ENCODE results near the gene GCNT3. TPM values are rescaled to one million over a fixed set of nuclear protein-coding genes. Genes with fewer than 3 reads are reported as not detected.

The GCNT3 gene
- 1 to 10 TPM in 1 of 4 donors, not detected in 3; 2.3 TPM for total RNA-seq

DNA sequence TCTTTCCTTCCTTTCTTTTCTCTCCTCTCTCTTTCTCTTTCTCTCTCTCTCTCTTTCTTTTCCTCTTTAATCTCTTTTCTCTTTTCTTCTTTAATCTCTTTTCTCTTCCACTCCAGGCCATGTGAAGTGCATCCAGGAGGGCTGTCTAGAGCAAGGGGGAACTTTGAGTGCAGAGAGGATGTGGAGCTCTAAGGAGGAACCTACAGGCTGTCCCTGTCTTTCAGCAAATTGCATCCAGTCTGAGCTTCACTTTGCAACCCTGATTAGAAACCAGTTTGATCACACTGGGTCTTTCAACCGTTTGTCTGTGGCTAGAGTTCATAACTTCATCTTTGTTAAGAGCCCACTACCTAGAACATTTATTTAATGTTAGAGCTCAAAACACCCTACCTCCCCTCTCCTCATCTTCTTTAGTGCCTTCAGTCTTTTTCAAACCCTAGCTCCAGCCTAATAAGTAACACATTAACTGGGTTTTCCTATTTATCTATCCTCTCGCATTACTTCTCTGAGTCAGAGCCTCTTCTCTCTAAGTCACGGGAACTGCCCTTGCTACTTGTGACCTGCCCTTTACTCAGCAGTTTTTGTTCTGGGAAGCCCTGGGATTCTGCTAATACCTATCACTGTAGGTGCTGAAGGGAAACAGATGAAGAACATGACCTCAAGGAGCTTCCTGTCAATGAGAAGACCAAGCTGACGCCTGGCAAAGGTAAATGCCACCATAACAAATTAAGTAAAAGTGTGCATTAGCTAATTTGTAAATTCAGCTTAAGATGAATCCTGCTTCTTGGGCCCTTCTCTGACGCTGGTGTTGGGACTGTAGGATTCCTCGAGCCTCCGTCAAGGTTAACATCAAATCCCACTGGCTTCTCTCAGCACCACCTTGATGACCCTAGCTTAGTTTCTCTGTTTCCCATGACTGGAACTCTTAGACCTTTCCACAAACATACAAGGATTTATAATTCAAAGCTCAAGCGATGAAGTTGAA is at the start of gene GCNT3:
Gene GCNT3, plus strand, starts transcription at position 508 of the 985 bp plus-strand sequence. CDS start 6,456 bp downstream, outside the sequence.
- 77 to 81% methylated on average over 6 to 8 of the region's 8 CpGs for WGBS, 2 donors (ENCODE audit: low coverage in 1 of 2)
- Histone ChIP-seq H3K27me3 (peaks cover 33% of the 10 kb centered on the region), H3K4me3 (no peak within 1 kb of the TSS), H3K27ac (no peak within 1 kb of the TSS), H3K4me1 (no peaks in the 10 kb centered on the region), H3K9me3 (no peaks in the 10 kb centered on the region), H3K36me3 (no peaks in the 10 kb centered on the region)
- TF ChIP-seq POLR2AphosphoS5 (IDR thresholded peaks at IDR 0.05) (no peak), CTCF (IDR thresholded peaks at IDR 0.05) (no peak), EP300 (IDR thresholded peaks at IDR 0.05) (no peak), POLR2A (IDR thresholded peaks at IDR 0.05) (no peak)
- no peak for ATAC-seq

- 88 to 100% methylated on average over 1 to 2 of the region's 2 CpGs for WGBS, 2 donors (ENCODE audit: low coverage in 1 of 2)
- TF ChIP-seq POLR2A (IDR thresholded peaks at IDR 0.05), result no peak
- no peak for TF ChIP-seq EP300 (IDR thresholded peaks at IDR 0.05)
- no peak for TF ChIP-seq CTCF (IDR thresholded peaks at IDR 0.05)
- no peak for TF ChIP-seq POLR2AphosphoS5 (IDR thresholded peaks at IDR 0.05)
- no peak for ATAC-seq
Observed at GRCh38 chr15:59562448-59563186, 49.0 kb upstream of the GCNT3 start.

GRCh38 chr15:59565299-59565698 is 46.3 kb upstream of the GCNT3 start:
- TF ChIP-seq EP300 (IDR thresholded peaks at IDR 0.05), result no peak
- TF ChIP-seq CTCF (IDR thresholded peaks at IDR 0.05), result no peak
- no peak for TF ChIP-seq POLR2A (IDR thresholded peaks at IDR 0.05)
- no peak for TF ChIP-seq POLR2AphosphoS5 (IDR thresholded peaks at IDR 0.05)
- Histone ChIP-seq H3K9me3 (peaks cover 0 to 23% (median 0%) of the 10 kb centered on the region in 3 donors), H3K36me3 (no peaks in the 10 kb centered on the region), H3K4me1 (no peaks in the 10 kb centered on the region), H3K4me3 (no peak overlapping the region), H3K27me3 (no peaks in the 10 kb centered on the region), H3K27ac (no peak overlapping the region)
- ATAC-seq, result no peak
- WGBS, 2 donors (ENCODE audit: low coverage in 1 of 2), result 83 to 86% methylated on average over 1 to 4 of the region's 4 CpGs

More at GRCh38 chr15:59562448-59563186, 49.0 kb upstream of the GCNT3 start:
- no peaks in the 10 kb centered on the region for H3K36me3 ChIP-seq
- no peaks in the 10 kb centered on the region for H3K4me1 ChIP-seq
- H3K9me3 ChIP-seq, result peaks cover 0 to 23% (median 0%) of the 10 kb centered on the region in 3 donors
- H3K27ac ChIP-seq, result no peak overlapping the region
- no peak overlapping the region for H3K4me3 ChIP-seq
- H3K27me3 ChIP-seq, result no peaks in the 10 kb centered on the region

GRCh38 chr15:59567324-59567723 is 44.3 kb upstream of the GCNT3 start:
- Histone ChIP-seq H3K4me3 (no peak overlapping the region), H3K36me3 (no peaks in the 10 kb centered on the region), H3K27ac (no peak overlapping the region), H3K4me1 (no peaks in the 10 kb centered on the region), H3K27me3 (no peaks in the 10 kb centered on the region), H3K9me3 (peaks cover 0 to 23% (median 0%) of the 10 kb centered on the region in 3 donors)
- TF ChIP-seq EP300 (IDR thresholded peaks at IDR 0.05), result no peak
- TF ChIP-seq POLR2A (IDR thresholded peaks at IDR 0.05), result no peak
- TF ChIP-seq POLR2AphosphoS5 (IDR thresholded peaks at IDR 0.05), result no peak
- TF ChIP-seq CTCF (IDR thresholded peaks at IDR 0.05), result no peak
- 94 to 100% methylated on average over 1 of the region's 1 CpG for WGBS, 2 donors (ENCODE audit: low coverage in 1 of 2)
- ATAC-seq, result no peak

Data from gastroesophageal sphincter (tissue), 4 donors.